Endothelial cell (in vitro differentiated cells): Measurements from ENCODE around the gene INPP5B. TPM values are rescaled to one million over a fixed set of nuclear protein-coding genes. Genes with fewer than 3 reads are reported as not detected.

Experiments used
- DNase-seq: peaks from one replicate; pipeline ENCODE4 v3.0.0; 2021; ENCODE audit warnings: low spot score
- H3K27ac Mint-ChIP-seq: one replicate; pipeline ENCODE4 v1.8.0; 2021; ENCODE audit warnings: mixed read lengths, inconsistent platforms; ENCODE audit not compliant: unreplicated experiment
- H3K27me3 Mint-ChIP-seq: one replicate; pipeline ENCODE4 v1.8.0; 2021; ENCODE audit warnings: mild to moderate bottlenecking, moderate library complexity, mixed read lengths, inconsistent platforms; ENCODE audit not compliant: unreplicated experiment
- H3K36me3 Mint-ChIP-seq: one replicate; pipeline ENCODE4 v1.8.0; 2021; ENCODE audit warnings: mild to moderate bottlenecking, low read depth, mixed read lengths, inconsistent platforms; ENCODE audit not compliant: unreplicated experiment
- H3K4me1 Mint-ChIP-seq: one replicate; pipeline ENCODE4 v1.8.0; 2021; ENCODE audit warnings: mild to moderate bottlenecking, mixed read lengths, inconsistent platforms; ENCODE audit not compliant: unreplicated experiment
- H3K4me3 Mint-ChIP-seq: one replicate; pipeline ENCODE4 v1.8.0; 2021; ENCODE audit warnings: mild to moderate bottlenecking, mixed read lengths, inconsistent platforms; ENCODE audit not compliant: unreplicated experiment
- H3K9me3 Mint-ChIP-seq: one replicate; pipeline ENCODE4 v1.8.0; 2021; ENCODE audit warnings: mixed read lengths, inconsistent platforms; ENCODE audit not compliant: unreplicated experiment
- CTCF ChIP-seq: fragments of 200-600 bp; sonication (generic); IDR thresholded peaks from one replicate; pipeline ENCODE4 v1.5.0; 2021; ENCODE audit warnings: antibody characterized with exemption; ENCODE audit not compliant: unreplicated experiment
- total RNA-seq: library from RNA; stranded (reverse); fragmentation: NEBNext Ultra II Directional; extraction: Animal tissue kit (Norgen Biotek cat#: 25700); gene quantifications from one replicate; pipeline ENCODE4 v1.2.1, GENCODE V29; 2021; ENCODE audit not compliant: unreplicated experiment

INPP5B gene
- total RNA-seq, 1 donor from 2014 or later = 18.4 TPM

DNA sequence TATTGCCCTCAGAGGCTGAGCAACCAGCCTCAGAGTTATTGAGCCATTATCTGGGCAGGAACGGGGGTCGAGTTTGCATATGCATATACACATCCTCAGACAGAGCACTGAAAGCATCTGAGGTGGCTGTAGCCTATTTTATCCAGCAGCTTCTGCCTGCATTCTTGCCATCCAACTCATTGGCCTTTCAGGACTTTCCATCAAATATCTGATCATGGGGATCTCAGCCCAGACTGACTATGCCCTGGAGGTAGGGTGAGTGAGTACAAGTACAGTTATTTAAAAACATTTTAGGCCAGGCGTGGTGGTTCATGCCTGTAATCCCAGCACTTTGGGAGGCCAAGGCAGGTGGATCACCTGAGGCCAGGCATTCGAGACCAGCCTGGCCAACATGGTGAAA, 85.7 kb downstream of the INPP5B start:
- Mint-ChIP-seq H3K4me1 (peaks cover 9% of the 10 kb centered on the region), H3K27ac (no peak overlapping the region), H3K36me3 (peaks cover 23% of the 10 kb centered on the region), H3K9me3 (no peaks in the 10 kb centered on the region), H3K27me3 (peaks cover 5% of the 10 kb centered on the region), H3K4me3 (no peak overlapping the region)
- DNase-seq = no peak
- TF ChIP-seq CTCF = no peak

DNA sequence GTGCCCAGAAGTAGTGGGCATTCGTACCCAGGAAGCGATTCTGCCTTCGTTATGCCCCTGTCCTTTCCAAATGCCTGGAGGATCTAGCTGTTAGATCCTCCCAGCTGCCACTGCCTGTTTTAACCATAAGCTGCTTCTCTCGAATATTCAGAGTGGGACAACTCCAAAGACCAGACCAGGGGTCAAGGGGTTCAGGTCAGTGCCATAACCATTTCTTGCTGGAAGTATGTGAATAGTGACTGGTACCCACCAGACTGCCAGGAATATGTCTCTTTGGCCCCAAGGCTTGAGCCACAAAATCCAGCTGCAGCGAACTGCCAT, 86.5 kb downstream of the INPP5B start:
- H3K4me1 Mint-ChIP-seq = peaks cover 9% of the 10 kb centered on the region
- H3K36me3 Mint-ChIP-seq = peaks cover 20% of the 10 kb centered on the region
- H3K27me3 Mint-ChIP-seq = peaks cover 5% of the 10 kb centered on the region
- H3K27ac Mint-ChIP-seq = peak overlapping the region; percentile 93
- no peak for DNase-seq
- peak overlapping the region; percentile 97 for H3K4me3 Mint-ChIP-seq
- TF ChIP-seq CTCF = no peak
- no peaks in the 10 kb centered on the region for H3K9me3 Mint-ChIP-seq

- no peaks in the 10 kb centered on the region for H3K9me3 Mint-ChIP-seq
- peak; percentile 94 for DNase-seq
- H3K27me3 Mint-ChIP-seq = peaks cover 5% of the 10 kb centered on the region
- H3K4me3 Mint-ChIP-seq = peak within 1 kb of the TSS; percentile 97
- H3K4me1 Mint-ChIP-seq = peaks cover 9% of the 10 kb centered on the region
- TF ChIP-seq CTCF = peak; percentile 95
- H3K36me3 Mint-ChIP-seq = peaks cover 17% of the 10 kb centered on the region
- H3K27ac Mint-ChIP-seq = peak within 1 kb of the TSS; percentile 97
Observed at GRCh38 chr1:37859507-37860345, 87.1 kb downstream of the INPP5B start, which contains the start of gene MTF1. Gene MTF1, minus strand, starts transcription at chr1:37859592. Its CDS starts 1,934 bp downstream, at chr1:37857658.

DNA sequence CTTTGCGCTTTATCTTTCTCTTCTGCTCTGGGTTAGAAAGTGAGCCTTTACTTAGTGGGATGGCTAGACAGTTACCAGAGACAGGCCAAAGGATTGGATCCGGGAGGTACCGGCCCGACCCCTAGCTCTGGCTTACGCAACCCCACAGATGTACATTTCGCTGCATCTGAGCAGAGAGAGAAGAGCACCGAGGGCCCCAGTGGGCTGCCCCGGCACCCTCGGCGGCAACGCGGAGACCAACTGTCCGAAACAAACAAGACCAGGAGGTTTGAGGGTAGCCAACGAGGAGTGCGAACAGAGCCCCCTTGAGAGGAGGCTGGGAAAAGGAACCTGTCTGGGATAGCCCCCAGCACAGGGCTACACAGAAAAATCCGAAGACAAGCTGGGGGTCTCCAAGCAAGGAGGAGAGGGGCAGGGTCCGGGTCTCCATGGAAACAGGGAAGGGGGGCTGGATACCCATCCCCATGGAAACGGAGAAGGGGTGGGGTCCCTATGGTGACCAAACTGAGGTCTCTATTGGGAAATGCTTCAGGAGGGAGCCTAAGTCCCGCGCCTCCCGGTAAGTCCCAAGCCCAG, 87.8 kb downstream of the INPP5B start:
- Mint-ChIP-seq H3K9me3 (no peaks in the 10 kb centered on the region), H3K4me3 (peak overlapping the region; percentile 97), H3K36me3 (peaks cover 13% of the 10 kb centered on the region), H3K27me3 (peaks cover 5% of the 10 kb centered on the region), H3K27ac (peak overlapping the region; percentile 97), H3K4me1 (peaks cover 9% of the 10 kb centered on the region)
- TF ChIP-seq CTCF = no peak
- DNase-seq = no peak

- peaks cover 6% of the 10 kb centered on the region for H3K36me3 Mint-ChIP-seq
- H3K27ac Mint-ChIP-seq = no peak overlapping the region
- no peaks in the 10 kb centered on the region for H3K9me3 Mint-ChIP-seq
- peaks cover 5% of the 10 kb centered on the region for H3K4me1 Mint-ChIP-seq
- no peaks in the 10 kb centered on the region for H3K27me3 Mint-ChIP-seq
- H3K4me3 Mint-ChIP-seq = no peak overlapping the region
- no peak for DNase-seq
- no peak for TF ChIP-seq CTCF
Observed at GRCh38 chr1:37854406-37854805, 92.4 kb downstream of the INPP5B start.
